ENCODE data around the gene PRPF19. TPM values are rescaled to one million over a fixed set of nuclear protein-coding genes. Genes with fewer than 3 reads are reported as not detected.
A peak's percentile ranks its signal among the peaks of the same experiment; 100 is the strongest.

The PRPF19 gene
- polyA plus RNA-seq, 1 of the 3 experiments (the other 2 are of a cell fraction): 58.9 TPM

DNA sequence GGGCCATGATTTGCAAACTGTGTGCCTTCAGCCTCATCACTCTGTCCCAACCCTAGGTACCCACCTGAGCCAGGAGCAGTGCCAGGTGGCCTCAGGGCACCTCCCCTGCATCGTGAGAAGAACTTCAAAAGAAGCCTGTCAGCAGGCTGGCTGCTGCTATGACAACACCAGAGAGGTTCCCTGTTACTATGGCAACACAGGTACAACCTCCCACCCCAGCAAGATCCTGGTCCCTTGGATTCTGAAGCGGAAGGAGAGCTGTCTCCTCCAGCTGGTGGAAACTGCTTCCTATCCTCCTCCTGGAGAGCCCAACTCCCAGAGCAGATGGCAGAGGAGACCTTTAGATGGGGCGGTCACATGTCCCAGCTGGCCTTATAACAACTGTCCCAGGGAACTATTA, 36.1 kb downstream of the PRPF19 start:
- POLR2A ChIA-PET: no interaction called here
- CTCF ChIA-PET: interaction anchor here (1.3 to 7.7 kb wide), 3 partner anchors 14 to 39 kb away, joined by 5 to 56 read pairs (median 5); no protein-coding TSS in a partner anchor
- TF ChIP-seq CHD2 (IDR thresholded peaks at IDR 0.05; ENCODE audit: low read length, partially characterized antibody): no peak
- TF ChIP-seq PBX3 (IDR thresholded peaks at IDR 0.05): no peak
- no peak for TF ChIP-seq JUND (IDR thresholded peaks at IDR 0.05)
- TF ChIP-seq, protein P1, sequence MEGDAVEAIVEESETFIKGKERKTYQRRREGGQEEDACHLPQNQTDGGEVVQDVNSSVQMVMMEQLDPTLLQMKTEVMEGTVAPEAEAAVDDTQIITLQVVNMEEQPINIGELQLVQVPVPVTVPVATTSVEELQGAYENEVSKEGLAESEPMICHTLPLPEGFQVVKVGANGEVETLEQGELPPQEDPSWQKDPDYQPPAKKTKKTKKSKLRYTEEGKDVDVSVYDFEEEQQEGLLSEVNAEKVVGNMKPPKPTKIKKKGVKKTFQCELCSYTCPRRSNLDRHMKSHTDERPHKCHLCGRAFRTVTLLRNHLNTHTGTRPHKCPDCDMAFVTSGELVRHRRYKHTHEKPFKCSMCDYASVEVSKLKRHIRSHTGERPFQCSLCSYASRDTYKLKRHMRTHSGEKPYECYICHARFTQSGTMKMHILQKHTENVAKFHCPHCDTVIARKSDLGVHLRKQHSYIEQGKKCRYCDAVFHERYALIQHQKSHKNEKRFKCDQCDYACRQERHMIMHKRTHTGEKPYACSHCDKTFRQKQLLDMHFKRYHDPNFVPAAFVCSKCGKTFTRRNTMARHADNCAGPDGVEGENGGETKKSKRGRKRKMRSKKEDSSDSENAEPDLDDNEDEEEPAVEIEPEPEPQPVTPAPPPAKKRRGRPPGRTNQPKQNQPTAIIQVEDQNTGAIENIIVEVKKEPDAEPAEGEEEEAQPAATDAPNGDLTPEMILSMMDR (IDR thresholded peaks at IDR 0.05): no peak
- TF ChIP-seq, protein P2, sequence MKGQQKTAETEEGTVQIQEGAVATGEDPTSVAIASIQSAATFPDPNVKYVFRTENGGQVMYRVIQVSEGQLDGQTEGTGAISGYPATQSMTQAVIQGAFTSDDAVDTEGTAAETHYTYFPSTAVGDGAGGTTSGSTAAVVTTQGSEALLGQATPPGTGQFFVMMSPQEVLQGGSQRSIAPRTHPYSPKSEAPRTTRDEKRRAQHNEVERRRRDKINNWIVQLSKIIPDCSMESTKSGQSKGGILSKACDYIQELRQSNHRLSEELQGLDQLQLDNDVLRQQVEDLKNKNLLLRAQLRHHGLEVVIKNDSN (IDR thresholded peaks at IDR 0.05; ENCODE audit: borderline replicate concordance, low read depth): no peak
- TF ChIP-seq RAD21 (IDR thresholded peaks at IDR 0.05; ENCODE audit: low read length): no peak
- TF ChIP-seq, protein P3, sequence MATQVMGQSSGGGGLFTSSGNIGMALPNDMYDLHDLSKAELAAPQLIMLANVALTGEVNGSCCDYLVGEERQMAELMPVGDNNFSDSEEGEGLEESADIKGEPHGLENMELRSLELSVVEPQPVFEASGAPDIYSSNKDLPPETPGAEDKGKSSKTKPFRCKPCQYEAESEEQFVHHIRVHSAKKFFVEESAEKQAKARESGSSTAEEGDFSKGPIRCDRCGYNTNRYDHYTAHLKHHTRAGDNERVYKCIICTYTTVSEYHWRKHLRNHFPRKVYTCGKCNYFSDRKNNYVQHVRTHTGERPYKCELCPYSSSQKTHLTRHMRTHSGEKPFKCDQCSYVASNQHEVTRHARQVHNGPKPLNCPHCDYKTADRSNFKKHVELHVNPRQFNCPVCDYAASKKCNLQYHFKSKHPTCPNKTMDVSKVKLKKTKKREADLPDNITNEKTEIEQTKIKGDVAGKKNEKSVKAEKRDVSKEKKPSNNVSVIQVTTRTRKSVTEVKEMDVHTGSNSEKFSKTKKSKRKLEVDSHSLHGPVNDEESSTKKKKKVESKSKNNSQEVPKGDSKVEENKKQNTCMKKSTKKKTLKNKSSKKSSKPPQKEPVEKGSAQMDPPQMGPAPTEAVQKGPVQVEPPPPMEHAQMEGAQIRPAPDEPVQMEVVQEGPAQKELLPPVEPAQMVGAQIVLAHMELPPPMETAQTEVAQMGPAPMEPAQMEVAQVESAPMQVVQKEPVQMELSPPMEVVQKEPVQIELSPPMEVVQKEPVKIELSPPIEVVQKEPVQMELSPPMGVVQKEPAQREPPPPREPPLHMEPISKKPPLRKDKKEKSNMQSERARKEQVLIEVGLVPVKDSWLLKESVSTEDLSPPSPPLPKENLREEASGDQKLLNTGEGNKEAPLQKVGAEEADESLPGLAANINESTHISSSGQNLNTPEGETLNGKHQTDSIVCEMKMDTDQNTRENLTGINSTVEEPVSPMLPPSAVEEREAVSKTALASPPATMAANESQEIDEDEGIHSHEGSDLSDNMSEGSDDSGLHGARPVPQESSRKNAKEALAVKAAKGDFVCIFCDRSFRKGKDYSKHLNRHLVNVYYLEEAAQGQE (IDR thresholded peaks at IDR 0.05; ENCODE audit: low read depth, low read length): no peak
- TF ChIP-seq, protein P4, sequence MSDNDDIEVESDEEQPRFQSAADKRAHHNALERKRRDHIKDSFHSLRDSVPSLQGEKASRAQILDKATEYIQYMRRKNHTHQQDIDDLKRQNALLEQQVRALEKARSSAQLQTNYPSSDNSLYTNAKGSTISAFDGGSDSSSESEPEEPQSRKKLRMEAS (IDR thresholded peaks at IDR 0.05; ENCODE audit: low read depth): no peak
- no peak for TF ChIP-seq EZH2phosphoT487 (IDR thresholded peaks at IDR 0.05; ENCODE audit: borderline replicate concordance, low read depth)
- no peak for TF ChIP-seq RXRA (IDR thresholded peaks at IDR 0.05; ENCODE audit: borderline replicate concordance, low read depth)

More for the DNA sequence above, 36.1 kb downstream of the PRPF19 start:
- Histone ChIP-seq H3K4me2 (no peak overlapping the region), H3K4me3 (ENCODE audit: low read depth in 2 of 2, low read length in 1 of 2) (no peak overlapping the region), H3K9ac (no peak overlapping the region), H3F3A (replicated peaks; ENCODE audit: insufficient read depth) (no peaks in the 10 kb centered on the region), H3K27ac (ENCODE audit: low read depth in 2 of 2, low read length in 1 of 2) (no peak overlapping the region), H3K36me3 (replicated peaks in 1 of 2; ENCODE audit: control insufficient read depth in 1 of 2, insufficient read depth in 2 of 2, low read length in 1 of 2) (no peaks in the 10 kb centered on the region), H2AFZ (ENCODE audit: low read depth) (no peak overlapping the region), H3K9me2 (no peaks in the 10 kb centered on the region), H3K9me3 (no peaks in the 10 kb centered on the region), H3K27me3 (ENCODE audit: insufficient read depth) (no peaks in the 10 kb centered on the region), H3K4me1 (ENCODE audit: control insufficient read depth in 1 of 2, insufficient read depth in 2 of 2, low read depth in 1 of 2, low read length in 1 of 2) (peaks cover 0 to 8% of the 10 kb centered on the region in 2 experiments; a peak in 1 of 4 replicates), H4K20me1 (ENCODE audit: insufficient read depth) (no peaks in the 10 kb centered on the region), H3K79me2 (ENCODE audit: insufficient read depth) (no peaks in the 10 kb centered on the region)
- DNase-seq: peak; percentile 10
- 100% methylated on average over 2 of the region's 3 CpGs for WGBS (ENCODE audit: low lambda C conversion rate)
